H1 (cell line): Measurements from ENCODE around the gene MDFI. TPM values are rescaled to one million over a fixed set of nuclear protein-coding genes. Genes with fewer than 3 reads are reported as not detected.
A peak's percentile ranks its signal among the peaks of the same experiment; 100 is the strongest.

ENCODE experiments used
- CTCF ChIA-PET: fragments of 300-600 bp; sonication (Branson Sonifier 250); formaldehyde crosslinking; loops from one replicate; lab custom pipeline; 2021; ENCODE audit not compliant: partially characterized antibody; lab: Charles Lee
- POLR2A ChIA-PET: fragments of 300-600 bp; sonication (Branson Sonifier 250); formaldehyde crosslinking; loops from one replicate; lab custom pipeline; 2021; ENCODE audit warnings: inconsistent platforms; ENCODE audit not compliant: partially characterized antibody; lab: Charles Lee
- DNase-seq, 2 experiments: peaks; one replicate each; pipeline versions ENCODE4 v3.0.0 to v3.0.0-alpha.2; 2010 to 2022; ENCODE audit warnings: low spot score in 2 of 2, low read depth in 1 of 2, mixed read lengths in 1 of 2
- FAIRE-seq: peaks from 2 replicates; lab custom pipeline; 2011; peaks lifted over from hg19 to GRCh38; lab: Jason Lieb, UNC
- H2AFZ ChIP-seq: 2 replicates; pipeline ENCODE4 v1.8.1; 2012; ENCODE audit warnings: low read length, inconsistent platforms
- H2AK5ac ChIP-seq: 2 replicates; pipeline ENCODE4 v1.6.1; 2013; ENCODE audit warnings: low read depth, low read length
- H2BK120ac ChIP-seq: replicated peaks from 2 replicates; pipeline ENCODE3; 2013; ENCODE audit warnings: low read depth, low read length, inconsistent platforms
- H2BK12ac ChIP-seq: 2 replicates; pipeline ENCODE4 v1.6.1; 2013; ENCODE audit warnings: low read depth, low read length
- H2BK15ac ChIP-seq: 2 replicates; pipeline ENCODE4 v1.6.1; 2013; ENCODE audit warnings: low read length
- H2BK20ac ChIP-seq: 2 replicates; pipeline ENCODE4 v1.6.1; 2013; ENCODE audit warnings: low read length
- H2BK5ac ChIP-seq: 2 replicates; pipeline ENCODE4 v1.6.1; 2013; ENCODE audit warnings: low read depth, low read length
- H3K14ac ChIP-seq: 2 replicates; pipeline ENCODE4 v1.6.1; 2013; ENCODE audit warnings: inconsistent platforms; ENCODE audit not compliant: insufficient read length
- H3K18ac ChIP-seq: 2 replicates; pipeline ENCODE4 v1.6.1; 2013; ENCODE audit warnings: low read length; ENCODE audit errors: extremely low read depth
- H3K23ac ChIP-seq: 2 replicates; pipeline ENCODE4 v1.6.1; 2013; ENCODE audit warnings: inconsistent platforms; ENCODE audit not compliant: insufficient read length
- H3K23me2 ChIP-seq: 2 replicates; pipeline ENCODE4 v1.6.1; 2013; ENCODE audit warnings: low read depth, low read length
- H3K27ac ChIP-seq: 2 replicates; pipeline ENCODE4 v1.6.1; 2011; ENCODE audit warnings: low read depth, low read length, inconsistent platforms
- H3K27me3 ChIP-seq, 4 experiments: replicated peaks in 1 of 4; 1 replicate in 1 of 4; 2 replicates in 3 of 4; pipeline versions ENCODE4 v1.6.1 to v1.8.1; 2011 to 2013; ENCODE audit warnings: low read length in 3 of 4, mild to moderate bottlenecking in 3 of 4, inconsistent platforms in 2 of 4, mixed read lengths in 2 of 4, moderate library complexity in 1 of 4; ENCODE audit not compliant: control insufficient read depth in 3 of 4, insufficient read depth in 3 of 4; ENCODE audit errors: extremely low read depth in 1 of 4
- H3K36me3 ChIP-seq, 4 experiments: 2 replicates each; pipeline versions ENCODE4 v1.6.1 to v1.8.1; 2011 to 2013; ENCODE audit warnings: mild to moderate bottlenecking in 4 of 4, low read length in 3 of 4, moderate library complexity in 2 of 4, control low read depth in 1 of 4, inconsistent platforms in 1 of 4; ENCODE audit not compliant: insufficient read depth in 4 of 4, control insufficient read depth in 2 of 4
- H3K4ac ChIP-seq: replicated peaks from 2 replicates; pipeline ENCODE3; 2013; ENCODE audit warnings: low read length, low read depth, mixed read lengths, inconsistent platforms; ENCODE audit not compliant: insufficient read length
- H3K4me1 ChIP-seq, 4 experiments: replicated peaks in 1 of 4; 1 replicate in 1 of 4; 2 replicates in 3 of 4; pipeline versions ENCODE4 v1.6.1 to v1.8.1; 2011 to 2013; ENCODE audit warnings: low read length in 3 of 4, inconsistent platforms in 2 of 4, mixed read lengths in 1 of 4; ENCODE audit not compliant: insufficient read depth in 4 of 4, control insufficient read depth in 3 of 4
- H3K4me2 ChIP-seq, 2 experiments: 2 replicates each; pipeline versions ENCODE4 v1.6.1 to v1.8.1; 2011 to 2013; ENCODE audit warnings: low read depth in 2 of 2, low read length in 2 of 2, control low read depth in 1 of 2, inconsistent platforms in 1 of 2, mild to moderate bottlenecking in 1 of 2; ENCODE audit not compliant: insufficient read depth in 1 of 2
- H3K4me3 ChIP-seq, 4 experiments: fragments of 200-600, 300-600 bp in 1 of 4; sonication (generic), shearing (Covaris generic), sonication (Bioruptor Twin) in 1 of 4; 2 replicates each; pipeline versions ENCODE4 v1.5.1 to v1.8.1; 2011 to 2016; ENCODE audit warnings: low read length in 4 of 4, low read depth in 3 of 4, control low read depth in 2 of 4, inconsistent platforms in 2 of 4, mild to moderate bottlenecking in 2 of 4, mixed read lengths in 1 of 4, moderate library complexity in 1 of 4; ENCODE audit not compliant: insufficient read depth in 2 of 4; ENCODE audit errors: extremely low read depth in 1 of 4
- H3K56ac ChIP-seq: replicated peaks from 2 replicates; pipeline ENCODE3; 2013; ENCODE audit warnings: low read depth, mild to moderate bottlenecking, mixed read lengths, low read length, inconsistent platforms; ENCODE audit not compliant: insufficient read length
- H3K79me1 ChIP-seq: 2 replicates; pipeline ENCODE4 v1.6.1; 2013; ENCODE audit warnings: low read depth, low read length, control low read depth
- H3K79me2 ChIP-seq, 2 experiments: 2 replicates each; pipeline versions ENCODE4 v1.6.1 to v1.8.1; 2012 to 2013; ENCODE audit warnings: low read length in 2 of 2, mild to moderate bottlenecking in 2 of 2, inconsistent platforms in 1 of 2; ENCODE audit not compliant: insufficient read depth in 2 of 2, control insufficient read depth in 1 of 2
- H3K9ac ChIP-seq, 4 experiments: replicated peaks in 1 of 4; 1 replicate in 1 of 4; 2 replicates in 3 of 4; pipeline versions ENCODE4 v1.6.1 to v1.8.1; 2011 to 2013; ENCODE audit warnings: low read depth in 3 of 4, low read length in 3 of 4, control low read depth in 2 of 4, mild to moderate bottlenecking in 2 of 4, moderate library complexity in 2 of 4, inconsistent platforms in 1 of 4; ENCODE audit errors: extremely low read depth in 1 of 4
- H3K9me3 ChIP-seq, 2 experiments: 2 replicates each; pipeline versions ENCODE4 v1.6.1 to v1.8.1; 2012 to 2013; ENCODE audit warnings: mild to moderate bottlenecking in 2 of 2, moderate library complexity in 2 of 2, control low read depth in 1 of 2, inconsistent platforms in 1 of 2, low read depth in 1 of 2, low read length in 1 of 2, mixed read lengths in 1 of 2; ENCODE audit not compliant: insufficient read depth in 2 of 2
- H4K20me1 ChIP-seq, 2 experiments: replicated peaks in 1 of 2; 2 replicates each; pipeline versions ENCODE3 to v1.8.1; 2011 to 2013; ENCODE audit warnings: inconsistent platforms in 2 of 2, low read length in 2 of 2, mild to moderate bottlenecking in 1 of 2; ENCODE audit not compliant: insufficient read depth in 2 of 2, control insufficient read depth in 1 of 2
- H4K5ac ChIP-seq: 2 replicates; pipeline ENCODE4 v1.6.1; 2013; ENCODE audit warnings: low read length, low read depth, mixed read lengths, inconsistent platforms; ENCODE audit not compliant: insufficient read length
- H4K8ac ChIP-seq: 2 replicates; pipeline ENCODE4 v1.8.0; 2013; ENCODE audit warnings: mild to moderate bottlenecking, moderate library complexity, low read length, inconsistent platforms; ENCODE audit not compliant: insufficient read depth; ENCODE audit errors: extremely low read depth
- H4K91ac ChIP-seq: replicated peaks from 2 replicates; pipeline ENCODE3; 2013; ENCODE audit warnings: low read length, mixed read lengths, inconsistent platforms; ENCODE audit not compliant: insufficient read length
- NRF1 ChIP-seq: IDR thresholded peaks from 2 replicates; pipeline ENCODE4 v1.6.1; 2011; ENCODE audit warnings: mild to moderate bottlenecking, low read depth, low read length, improper control_type of control experiment
- RAD21 ChIP-seq, 2 experiments: IDR thresholded peaks in 1 of 2; conservative IDR thresholded peaks in 1 of 2; 2 replicates each; pipeline ENCODE4 v1.6.1; 2011; ENCODE audit warnings: low read depth in 2 of 2, low read length in 2 of 2, improper control_type of control experiment in 1 of 2, inconsistent platforms in 1 of 2, mild to moderate bottlenecking in 1 of 2, moderate library complexity in 1 of 2
- RNF2 ChIP-seq: fragments of 200-900, 300-1000 bp; sonication (generic); IDR thresholded peaks from 2 replicates; pipeline ENCODE4 v1.7.1; 2016; ENCODE audit warnings: borderline replicate concordance, low read depth, mild to moderate bottlenecking, antibody characterized with exemption, low read length; ENCODE audit not compliant: poor library complexity, severe bottlenecking; ENCODE audit errors: missing control alignments
- YY1 ChIP-seq: IDR thresholded peaks from 2 replicates; pipeline ENCODE4 v1.6.1; 2011; ENCODE audit warnings: low read depth, mild to moderate bottlenecking, low read length
- WGBS, 2 experiments: shearing (Covaris generic) in 1 of 2; methylation state at CpG; one replicate each; pipeline versions ENCODE4 v1.1.6 to v1.1.7; 2013 to 2015; ENCODE audit warnings: low lambda C conversion rate in 2 of 2, mixed read lengths in 2 of 2, inconsistent platforms in 1 of 2, low coverage in 1 of 2, missing lambda C conversion rate in 1 of 2; ENCODE audit not compliant: insufficient replicate concordance in 2 of 2, insufficient coverage in 1 of 2, insufficient read length in 1 of 2; ENCODE audit errors: extremely low coverage in 1 of 2, missing lambda C conversion rate in 1 of 2; 5-methylcytosine and 5-hydroxymethylcytosine counted together
- polyA plus RNA-seq, 7 experiments: library from polyadenylated mRNA; depleted of rRNA in 3 of 7; stranded (reverse) in 5 of 7; unstranded in 2 of 7; fragments of >200 nt in 5 of 7; fragments of 200-250 nt in 2 of 7; gene quantifications; 1 replicate in 5 of 7; 2 replicates in 1 of 7; 4 replicates in 1 of 7; pipeline versions ENCODE4 v1.2.1 to v1.2.3, GENCODE V29; 2011 to 2013; ENCODE audit warnings: missing spikeins in 2 of 7, mixed read lengths in 2 of 7
- total RNA-seq: library from RNA; stranded (reverse); fragmentation: NEBNext Ultra II Directional; extraction: Animal tissue kit (Norgen Biotek cat#: 25700); gene quantifications from 2 replicates; pipeline ENCODE4 v1.2.1, GENCODE V29; 2021
- TF ChIP-seq, protein P1 (sequence below): IDR thresholded peaks from 2 replicates; pipeline ENCODE4 v1.6.1; 2012; ENCODE audit warnings: inconsistent platforms
- TF ChIP-seq, protein P2 (sequence below), 3 experiments: IDR thresholded peaks; 1 replicate in 2 of 3; 2 replicates in 1 of 3; pipeline versions ENCODE4 v1.5.1 to v1.6.1; 2011; ENCODE audit warnings: low read length in 3 of 3, mild to moderate bottlenecking in 3 of 3, inconsistent platforms in 2 of 3, low read depth in 1 of 3, moderate library complexity in 1 of 3; ENCODE audit not compliant: insufficient read depth in 1 of 3; ENCODE audit errors: control extremely low read depth in 1 of 3

The MDFI gene
- total and polyA plus RNA-seq, 2 of the 8 experiments (the other 6 are each of a cell fraction or from before 2014, with no cell fraction given), result 41.0 to 65.6 TPM

DNA sequence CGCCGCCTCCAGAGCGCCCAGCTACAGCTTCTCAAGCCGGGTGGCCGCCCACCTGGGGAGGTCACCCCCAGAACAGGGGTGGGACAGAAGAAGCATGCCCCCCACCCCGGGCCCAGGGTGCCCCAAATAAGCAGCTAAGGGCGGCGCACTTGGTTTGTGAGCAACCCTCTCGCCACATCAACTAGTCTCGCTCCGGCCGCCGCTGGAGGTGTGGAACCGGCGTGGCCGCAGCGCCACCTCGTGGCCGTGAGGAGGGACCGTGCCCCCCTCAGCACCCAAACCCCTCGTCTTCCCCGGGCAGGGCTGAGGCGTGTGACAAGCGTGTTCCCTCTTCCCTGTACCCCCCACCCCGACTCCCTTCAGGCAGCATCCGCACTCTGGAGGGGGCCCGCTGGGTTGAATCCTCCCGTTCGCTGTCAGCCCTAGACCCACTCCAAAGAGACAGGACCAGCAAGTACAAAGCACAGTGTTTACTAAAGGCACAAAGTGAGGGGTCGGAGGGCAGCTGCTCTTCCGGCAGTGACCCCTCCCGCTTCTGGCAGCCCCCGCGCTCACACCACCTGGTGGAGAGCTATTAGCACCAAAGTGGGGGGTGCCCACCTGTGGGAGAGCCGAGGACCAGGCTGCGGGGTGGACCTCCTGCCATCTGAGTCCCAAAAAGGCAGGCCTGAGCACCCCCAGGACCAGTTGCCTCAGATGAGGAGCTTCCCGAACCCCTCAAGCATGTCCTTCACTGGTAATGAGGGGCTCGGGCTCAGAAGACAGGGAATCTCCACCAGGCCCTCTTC lies 45.4 kb downstream of the MDFI start:
- Histone ChIP-seq H3K4me1 (peaks cover 5 to 41% (median 18%) of the 10 kb centered on the region in 4 experiments), H2BK5ac (peak overlapping the region; percentile 32; the same call in 1 of the 2 replicates), H2BK20ac (no peak overlapping the region), H3K9ac (no peak overlapping the region), H4K20me1 (no peaks in the 10 kb centered on the region), H3K79me1 (no peaks in the 10 kb centered on the region), H3K9me3 (no peaks in the 10 kb centered on the region), H2BK12ac (no peak overlapping the region), H3K18ac (peak overlapping the region; percentile 48), H4K5ac (no peak overlapping the region), H3K4ac (no peak overlapping the region), H3K56ac (no peak overlapping the region), H3K79me2 (no peaks in the 10 kb centered on the region), H2BK120ac (no peak overlapping the region), H3K23me2 (peaks cover 5% of the 10 kb centered on the region; the same call in 1 of the 2 replicates), H2AK5ac (no peak overlapping the region), H4K91ac (peak overlapping the region; percentile 61), H3K27ac (no peak overlapping the region), H4K8ac (peak overlapping the region; percentile 63), H2AFZ (peak overlapping the region; percentile 71; the same call in 1 of the 2 replicates), H3K36me3 (no peaks in the 10 kb centered on the region), H2BK15ac (no peak overlapping the region), H3K4me2 (peak overlapping the region; percentile 2 to 74; a peak in 3 of 4 replicates), H3K4me3 (peak overlapping the region in 3 of 4 experiments; percentile 11 to 57 (median 29); a peak in 5 of 8 replicates), H3K14ac (no peak overlapping the region), H3K23ac (no peak overlapping the region), H3K27me3 (peaks cover 0 to 12% (median 5%) of the 10 kb centered on the region in 4 experiments; a peak in 4 of 7 replicates)
- FAIRE-seq, result no peak
- DNase-seq, result peak in 1 of 2 experiments; percentile 91
- CTCF ChIA-PET, result interaction anchor here (0.5 to 14.1 kb wide), 74 partner anchors 9 to 501 kb away, joined by 3 to 299 read pairs (median 5); partner anchors contain the start of genes MDFI and TOMM6
- 22% methylated on average over 36 of the region's 38 CpGs; no CpG with 5 or more reads in 1 of the 2 experiments for WGBS, 2 experiments
- POLR2A ChIA-PET, result interaction anchor here (0.7 to 1.9 kb wide), 7 partner anchors 39 to 309 kb away, joined by 3 to 10 read pairs (median 3); partner anchors contain the start of gene MDFI
- no peak for TF ChIP-seq RNF2
- TF ChIP-seq, protein P1, sequence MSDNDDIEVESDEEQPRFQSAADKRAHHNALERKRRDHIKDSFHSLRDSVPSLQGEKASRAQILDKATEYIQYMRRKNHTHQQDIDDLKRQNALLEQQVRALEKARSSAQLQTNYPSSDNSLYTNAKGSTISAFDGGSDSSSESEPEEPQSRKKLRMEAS, result peak; percentile 54; the same call in 1 of the 2 replicates
- TF ChIP-seq NRF1, result no peak
- TF ChIP-seq YY1, result 0 out of 2 replicates have a peak, but pooled peaks have one; percentile 9
- peak; percentile 92 for TF ChIP-seq RAD21 (IDR thresholded peaks at IDR 0.05 in 1 of 2, conservative IDR thresholded peaks at IDR 0.05 in 1 of 2; ENCODE audit: low read depth in 2 of 2, low read length in 2 of 2)
- TF ChIP-seq, protein P2, sequence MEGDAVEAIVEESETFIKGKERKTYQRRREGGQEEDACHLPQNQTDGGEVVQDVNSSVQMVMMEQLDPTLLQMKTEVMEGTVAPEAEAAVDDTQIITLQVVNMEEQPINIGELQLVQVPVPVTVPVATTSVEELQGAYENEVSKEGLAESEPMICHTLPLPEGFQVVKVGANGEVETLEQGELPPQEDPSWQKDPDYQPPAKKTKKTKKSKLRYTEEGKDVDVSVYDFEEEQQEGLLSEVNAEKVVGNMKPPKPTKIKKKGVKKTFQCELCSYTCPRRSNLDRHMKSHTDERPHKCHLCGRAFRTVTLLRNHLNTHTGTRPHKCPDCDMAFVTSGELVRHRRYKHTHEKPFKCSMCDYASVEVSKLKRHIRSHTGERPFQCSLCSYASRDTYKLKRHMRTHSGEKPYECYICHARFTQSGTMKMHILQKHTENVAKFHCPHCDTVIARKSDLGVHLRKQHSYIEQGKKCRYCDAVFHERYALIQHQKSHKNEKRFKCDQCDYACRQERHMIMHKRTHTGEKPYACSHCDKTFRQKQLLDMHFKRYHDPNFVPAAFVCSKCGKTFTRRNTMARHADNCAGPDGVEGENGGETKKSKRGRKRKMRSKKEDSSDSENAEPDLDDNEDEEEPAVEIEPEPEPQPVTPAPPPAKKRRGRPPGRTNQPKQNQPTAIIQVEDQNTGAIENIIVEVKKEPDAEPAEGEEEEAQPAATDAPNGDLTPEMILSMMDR (IDR thresholded peaks at IDR 0.05; ENCODE audit: control extremely low read depth in 1 of 3, insufficient read depth in 1 of 3, low read depth in 1 of 3, low read length in 3 of 3), result peak in 2 of 3 experiments; percentile 95; a peak in 3 of 4 replicates
